ENCODE data around the gene ERLIN1.

- TF ChIP-seq GATA2 (IDR thresholded peaks at IDR 0.05; ENCODE audit: low read depth, low read length) (no peak), GATA3 (IDR thresholded peaks at IDR 0.05; ENCODE audit: low read depth, low read length) (no peak)
These were observed 66.1 kb downstream of the ERLIN1 start for GRCh38 chr10:100119726-100120125.
